ENCODE measurements around the gene CRHR1. TPM values are rescaled to one million over a fixed set of nuclear protein-coding genes. Genes with fewer than 3 reads are reported as not detected.

Gene CRHR1
- total RNA-seq: under 1 TPM in 1 of 4 donors, not detected in 3; 0.30 TPM
- polyA plus RNA-seq: under 1 TPM in 1 of 3 donors, not detected in 2; 0.09 TPM
- long read RNA-seq, donor 1: 0 reads
- long read RNA-seq, donor 2: 0 reads

- H3K9me3 ChIP-seq: no peaks in the 10 kb centered on the region
- no peak for TF ChIP-seq CTCF (IDR thresholded peaks at IDR 0.05)
- H3K36me3 ChIP-seq (ENCODE audit: insufficient read depth in 1 of 2, low read depth in 1 of 2): no peaks in the 10 kb centered on the region
- ATAC-seq (peak in 2 of 4 donors; percentile 11 to 21), DNase-seq (no peak)
- peak within 1 kb of the TSS; percentile 64 for H3K4me3 ChIP-seq
- H3K27ac ChIP-seq: no peak within 1 kb of the TSS
- peaks cover 16% of the 10 kb centered on the region for H3K4me1 ChIP-seq
- H3K27me3 ChIP-seq (ENCODE audit: insufficient read depth in 3 of 3, low read length in 2 of 3): peaks cover 0 to 60% (median 29%) of the 10 kb centered on the region in 3 donors
- intact Hi-C loops (cut with DNase I): no loop called here
- 0% methylated on average over 17 to 56 of the region's 56 CpGs for WGBS, 3 donors
Observed at GRCh38 chr17:45784293-45784740, at the start of gene CRHR1. TSS of gene CRHR1 (plus strand) at chr17:45784320. CDS start at chr17:45784545, 225 bp downstream.

- Histone ChIP-seq H3K4me3 (no peak overlapping the region), H3K27me3 (ENCODE audit: insufficient read depth in 3 of 3, low read length in 2 of 3) (no peaks in the 10 kb centered on the region), H3K27ac (no peak overlapping the region), H3K36me3 (ENCODE audit: insufficient read depth in 1 of 2, low read depth in 1 of 2) (no peaks in the 10 kb centered on the region), H3K9me3 (peaks cover 8% of the 10 kb centered on the region), H3K4me1 (peaks cover 4% of the 10 kb centered on the region)
- intact Hi-C loops (cut with DNase I): no loop called here
- TF ChIP-seq CTCF (IDR thresholded peaks at IDR 0.05): no peak
- 81 to 86% (median 84%) methylated on average over 3 of the region's 3 CpGs for WGBS, 3 donors
- DNase-seq (no peak), ATAC-seq (no peak)
Observed at GRCh38 chr17:45734598-45734997, 49.5 kb upstream of the CRHR1 start.

GRCh38 chr17:45735488-45735887 is 48.6 kb upstream of the CRHR1 start:
- WGBS, 3 donors: 0 to 50% (median 27%) methylated on average over 1 of the region's 1 CpG
- no peak for TF ChIP-seq CTCF (IDR thresholded peaks at IDR 0.05)

GRCh38 chr17:45739786-45740185 is 44.3 kb upstream of the CRHR1 start:
- peak overlapping the region; percentile 68 for H3K27ac ChIP-seq
- no peaks in the 10 kb centered on the region for H3K9me3 ChIP-seq
- TF ChIP-seq CTCF (IDR thresholded peaks at IDR 0.05): no peak
- intact Hi-C loops (cut with DNase I): no loop called here
- peaks cover 27% of the 10 kb centered on the region for H3K4me1 ChIP-seq
- H3K4me3 ChIP-seq: no peak overlapping the region
- no peaks in the 10 kb centered on the region for H3K36me3 ChIP-seq (ENCODE audit: insufficient read depth in 1 of 2, low read depth in 1 of 2)
- ATAC-seq (peak; percentile 25 to 76 (median 63)), DNase-seq (peak in 1 of 2 donors; percentile 66)
- no peaks in the 10 kb centered on the region for H3K27me3 ChIP-seq (ENCODE audit: insufficient read depth in 3 of 3, low read length in 2 of 3)
- 30 to 67% (median 54%) methylated on average over 2 of the region's 2 CpGs for WGBS, 3 donors

More at GRCh38 chr17:45735488-45735887, 48.6 kb upstream of the CRHR1 start:
- Histone ChIP-seq H3K4me3 (no peak overlapping the region), H3K36me3 (ENCODE audit: insufficient read depth in 1 of 2, low read depth in 1 of 2) (no peaks in the 10 kb centered on the region), H3K9me3 (peaks cover 8% of the 10 kb centered on the region), H3K27ac (no peak overlapping the region), H3K4me1 (peaks cover 13% of the 10 kb centered on the region), H3K27me3 (ENCODE audit: insufficient read depth in 3 of 3, low read length in 2 of 3) (no peaks in the 10 kb centered on the region)
- intact Hi-C loops (cut with DNase I): no loop called here
- ATAC-seq (no peak), DNase-seq (no peak)

Measured in psoas muscle (tissue), 8 donors.